Measurements from ENCODE around the gene FMN1. TPM values are rescaled to one million over a fixed set of nuclear protein-coding genes. Genes with fewer than 3 reads are reported as not detected.

FMN1 gene
- total and polyA plus RNA-seq, 7 donors, result 3.0 to 19.9 (median 6.7) TPM

- no peaks in the 10 kb centered on the region for H3K9me3 ChIP-seq
- 96 to 97% methylated on average over 43 of the region's 43 CpGs for WGBS, 2 donors
- DNase-seq, result no peak
- H3K4me3 ChIP-seq, result no peak overlapping the region
- peaks cover 0 to 6% (median 2%) of the 10 kb centered on the region in 4 donors for H3K4me1 ChIP-seq
- no peaks in the 10 kb centered on the region for H3K27me3 ChIP-seq
- TF ChIP-seq CTCF (IDR thresholded peaks at IDR 0.05) (no peak), EP300 (IDR thresholded peaks at IDR 0.05) (no peak), POLR2A (IDR thresholded peaks at IDR 0.05) (no peak), POLR2AphosphoS5 (IDR thresholded peaks at IDR 0.05) (no peak)
- intact Hi-C loops (cut with DNase I), result no loop called here
- H3K27ac ChIP-seq, result no peak overlapping the region
- no peaks in the 10 kb centered on the region for H3K36me3 ChIP-seq
Measured at GRCh38 chr15:33019354-33019981, 175.0 kb downstream of the FMN1 start.

- H3K9me3 ChIP-seq, result no peaks in the 10 kb centered on the region
- H3K36me3 ChIP-seq, result no peaks in the 10 kb centered on the region
- 83 to 93% methylated on average over 10 of the region's 10 CpGs for WGBS, 2 donors
- TF ChIP-seq POLR2A (IDR thresholded peaks at IDR 0.05) (no peak), EP300 (IDR thresholded peaks at IDR 0.05) (no peak), POLR2AphosphoS5 (IDR thresholded peaks at IDR 0.05) (no peak)
- no peak overlapping the region for H3K4me3 ChIP-seq
- peaks cover 0 to 3% (median 0%) of the 10 kb centered on the region in 4 donors for H3K4me1 ChIP-seq
- no peak overlapping the region for H3K27ac ChIP-seq
- no peak for DNase-seq
- intact Hi-C loops (cut with DNase I), result no loop called here
- no peaks in the 10 kb centered on the region for H3K27me3 ChIP-seq
Measured at GRCh38 chr15:33016405-33017024, 178.0 kb downstream of the FMN1 start.

- intact Hi-C loops (cut with DNase I), result no loop called here
- TF ChIP-seq POLR2A (IDR thresholded peaks at IDR 0.05) (no peak), POLR2AphosphoS5 (IDR thresholded peaks at IDR 0.05) (no peak), EP300 (IDR thresholded peaks at IDR 0.05) (no peak), CTCF (IDR thresholded peaks at IDR 0.05) (no peak)
- H3K4me1 ChIP-seq, result no peaks in the 10 kb centered on the region
- no peak for DNase-seq
- no peaks in the 10 kb centered on the region for H3K36me3 ChIP-seq
- no peak overlapping the region for H3K27ac ChIP-seq
- WGBS, 2 donors, result 83 to 89% methylated on average over 1 of the region's 1 CpG
- H3K4me3 ChIP-seq, result no peak overlapping the region
- H3K9me3 ChIP-seq, result no peaks in the 10 kb centered on the region
- H3K27me3 ChIP-seq, result no peaks in the 10 kb centered on the region
Measured at GRCh38 chr15:33014586-33014985, 179.9 kb downstream of the FMN1 start.

- H3K27me3 ChIP-seq, result no peaks in the 10 kb centered on the region
- TF ChIP-seq POLR2A (IDR thresholded peaks at IDR 0.05), result no peak
- no peak for TF ChIP-seq CTCF (IDR thresholded peaks at IDR 0.05)
- TF ChIP-seq POLR2AphosphoS5 (IDR thresholded peaks at IDR 0.05), result no peak
- TF ChIP-seq EP300 (IDR thresholded peaks at IDR 0.05), result no peak
- no peak overlapping the region for H3K4me3 ChIP-seq
- no peak for DNase-seq
- WGBS, 2 donors, result 46 to 63% methylated on average over 3 of the region's 3 CpGs
- intact Hi-C loops (cut with DNase I), result no loop called here
- H3K27ac ChIP-seq, result no peak overlapping the region
- H3K9me3 ChIP-seq, result no peaks in the 10 kb centered on the region
- H3K36me3 ChIP-seq, result no peaks in the 10 kb centered on the region
- H3K4me1 ChIP-seq, result no peaks in the 10 kb centered on the region
Measured at GRCh38 chr15:33013827-33014445, 180.6 kb downstream of the FMN1 start.

GRCh38 chr15:33011976-33012375 lies 182.5 kb downstream of the FMN1 start:
- Histone ChIP-seq H3K4me1 (peaks cover 0 to 14% (median 10%) of the 10 kb centered on the region in 4 donors), H3K4me3 (no peak overlapping the region), H3K27ac (no peak overlapping the region), H3K27me3 (no peaks in the 10 kb centered on the region), H3K9me3 (no peaks in the 10 kb centered on the region), H3K36me3 (no peaks in the 10 kb centered on the region)
- intact Hi-C loops (cut with DNase I), result no loop called here
- no peak for TF ChIP-seq CTCF (IDR thresholded peaks at IDR 0.05)
- 89 to 95% methylated on average over 3 of the region's 3 CpGs for WGBS, 2 donors
- DNase-seq, result no peak
